ENCODE data around the gene ZC3HAV1. TPM values are rescaled to one million over a fixed set of nuclear protein-coding genes. Genes with fewer than 3 reads are reported as not detected.
"Not testable (repeated sequence)": the region's sequence is repeated elsewhere in the genome, so short reads cannot be mapped to it uniquely, and the experiment has no call there.

Gene ZC3HAV1
- polyA plus RNA-seq, 10 donors: 9.6 to 16.7 (median 12.9) TPM

DNA sequence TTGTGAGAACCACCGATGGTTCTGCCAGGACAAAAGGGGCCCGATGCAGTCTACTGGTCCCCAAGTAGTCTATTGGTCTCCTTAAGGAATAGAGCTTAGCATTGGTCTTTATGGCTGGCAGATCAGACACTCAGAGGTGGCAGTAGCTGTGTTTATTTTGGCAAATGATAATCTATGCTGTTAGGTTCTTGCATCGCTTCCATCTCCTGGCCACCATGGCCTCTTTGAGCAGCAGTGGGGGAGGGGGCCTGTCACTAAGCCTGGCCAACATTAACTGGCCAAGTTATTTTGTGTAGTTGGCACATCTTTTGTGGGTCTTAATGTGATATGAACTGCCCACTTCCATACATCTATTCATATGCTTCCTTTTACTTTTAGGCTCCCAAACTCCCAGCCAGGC, 4.5 kb upstream of the ZC3HAV1 start:
- DNase-seq: no peak

DNA sequence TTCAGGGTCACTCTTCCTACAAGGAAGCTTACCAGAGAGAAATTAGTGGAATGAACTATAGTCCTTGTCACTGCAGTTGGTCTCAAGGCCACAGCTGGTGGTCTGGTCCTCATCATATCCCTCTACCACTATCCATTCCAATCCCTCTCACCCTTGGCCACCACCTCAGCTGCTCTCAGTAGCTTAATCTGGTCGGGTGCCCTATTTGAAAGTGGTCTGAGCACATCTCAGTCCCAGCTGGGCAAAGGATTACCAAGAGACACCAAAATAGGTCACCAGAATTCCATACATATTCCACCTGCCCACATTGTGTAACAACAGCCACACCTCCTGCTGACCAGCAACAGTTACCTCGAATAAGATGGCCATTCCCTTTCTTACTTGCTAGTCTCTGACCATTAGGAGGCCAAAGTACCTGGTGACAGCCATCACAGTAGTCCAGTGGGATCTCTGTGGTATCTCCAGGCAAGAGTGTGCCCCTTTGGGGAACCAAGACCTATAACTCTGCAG, 3.3 kb upstream of the ZC3HAV1 start:
- no peak for DNase-seq

GRCh38 chr7:139112316-139112715, 2.8 kb upstream of the ZC3HAV1 start:
- DNase-seq: no peak

DNA sequence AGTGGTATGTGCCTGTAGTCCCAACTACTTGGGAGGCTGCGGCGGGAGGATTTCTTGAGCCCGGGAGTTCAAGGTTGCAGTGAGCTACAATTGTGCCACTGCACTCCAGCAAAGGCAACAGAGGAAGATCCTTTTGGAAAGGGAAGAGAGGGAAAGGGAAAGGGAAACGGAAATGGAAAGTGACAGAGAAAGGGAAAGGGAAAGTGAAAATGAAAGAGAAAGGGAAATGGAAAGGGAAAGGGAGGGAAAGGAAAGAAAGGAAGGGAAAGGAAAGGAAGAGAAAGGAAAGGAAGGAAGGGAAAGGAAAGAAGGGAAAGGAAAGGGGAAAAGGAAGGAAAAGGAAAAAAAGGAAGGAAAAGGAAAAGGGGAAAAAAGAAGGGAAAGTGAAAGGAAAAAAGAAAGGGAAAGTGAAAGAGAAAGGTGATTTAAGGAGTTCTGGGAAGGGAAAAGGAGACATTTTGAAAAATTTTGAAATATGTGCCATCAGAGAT, 2.3 kb upstream of the ZC3HAV1 start:
- DNase-seq: no peak

GRCh38 chr7:139111147-139111546, 1.6 kb upstream of the ZC3HAV1 start:
- no peak for DNase-seq

GRCh38 chr7:139109983-139110411, 477 bp upstream of the ZC3HAV1 start:
- DNase-seq: no peak

- peak in 2 of 3 donors; percentile 41 to 68 for DNase-seq
These were observed 993 bp downstream of the ZC3HAV1 start for GRCh38 chr7:139108266-139109187.

- DNase-seq: no peak
These were observed 2.6 kb downstream of the ZC3HAV1 start for GRCh38 chr7:139106959-139107358.

GRCh38 chr7:139106227-139106626, 3.3 kb downstream of the ZC3HAV1 start:
- not testable (repeated sequence) for DNase-seq

GRCh38 chr7:139105484-139105883, 4.0 kb downstream of the ZC3HAV1 start:
- no peak for DNase-seq

DNA sequence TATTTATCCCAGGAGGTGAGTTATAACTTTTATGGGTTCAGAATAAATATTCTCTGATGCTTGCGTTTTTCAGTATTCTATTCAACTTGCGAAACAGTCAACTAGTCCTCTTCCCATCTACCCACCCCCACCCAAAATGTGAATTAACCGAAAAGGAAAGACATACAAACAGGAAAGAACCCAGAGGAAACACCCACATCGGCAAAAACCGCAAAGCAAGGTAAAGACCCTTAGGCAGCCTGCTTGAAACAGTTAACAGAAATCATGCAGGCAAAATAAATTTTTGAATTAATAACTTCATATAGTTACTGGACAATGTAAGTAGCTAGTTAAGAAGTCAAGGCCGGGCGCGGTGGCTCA, 5.4 kb downstream of the ZC3HAV1 start:
- no peak for DNase-seq

GRCh38 chr7:139103057-139103815, 6.3 kb downstream of the ZC3HAV1 start:
- DNase-seq: no peak

GRCh38 chr7:139101637-139102158, 7.8 kb downstream of the ZC3HAV1 start:
- not testable (repeated sequence) for DNase-seq

DNA sequence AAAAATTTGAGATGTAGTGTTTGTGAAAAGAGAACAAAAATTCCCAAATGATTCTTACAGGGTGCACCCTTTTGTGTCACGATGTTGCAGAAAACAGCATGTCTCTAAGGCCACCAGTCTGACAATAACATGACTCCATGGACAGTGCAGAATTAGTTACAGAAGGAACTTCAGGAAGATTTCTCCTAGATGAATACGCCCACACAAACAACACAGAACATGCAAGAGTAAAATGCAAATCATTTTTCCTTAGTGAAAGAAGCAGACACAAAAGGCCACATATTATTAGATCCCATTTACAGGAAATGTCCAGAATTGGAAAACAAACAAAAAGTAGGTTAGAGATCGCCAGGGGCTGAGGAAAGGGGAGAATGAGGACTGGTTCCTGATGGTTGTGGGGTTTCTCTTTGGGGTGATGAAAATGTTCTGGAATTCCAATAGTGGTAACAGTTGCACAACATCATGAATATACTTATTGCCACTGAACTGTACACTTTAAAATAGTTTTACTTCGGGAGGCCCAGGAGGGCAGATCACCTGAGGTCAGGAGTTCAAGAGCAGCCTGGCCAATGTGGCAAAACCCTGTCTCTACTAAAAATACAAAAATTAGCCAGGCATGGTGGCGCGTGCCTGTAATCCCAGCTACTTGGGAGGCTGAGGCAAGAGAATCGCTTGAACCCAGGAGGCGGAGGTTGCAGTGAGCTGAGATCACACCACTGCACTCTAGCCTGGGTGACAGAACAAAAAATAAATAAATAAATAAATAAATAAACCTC, 10.2 kb downstream of the ZC3HAV1 start:
- DNase-seq: no peak

- DNase-seq: no peak
These were observed 14.3 kb downstream of the ZC3HAV1 start for GRCh38 chr7:139095194-139095659.

DNA sequence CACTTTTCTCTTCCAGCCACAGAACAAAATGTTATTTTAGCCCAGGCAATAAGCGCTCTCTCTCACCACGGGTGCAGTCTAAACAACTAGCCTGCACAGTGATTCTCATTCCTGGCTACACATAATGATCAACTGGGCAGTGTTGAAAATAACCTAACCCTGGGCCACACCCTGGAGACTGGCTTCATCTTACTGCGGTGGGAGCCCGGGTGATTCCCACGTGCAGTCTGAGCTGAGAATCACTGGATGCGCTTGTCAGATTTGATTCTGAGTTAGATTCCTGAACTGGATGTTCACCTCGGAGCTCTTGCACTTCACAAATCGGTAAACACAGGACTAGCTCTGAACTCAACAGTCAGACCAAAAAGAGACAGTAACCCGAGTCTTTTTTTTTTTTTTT, 14.9 kb downstream of the ZC3HAV1 start:
- no peak for DNase-seq

DNA sequence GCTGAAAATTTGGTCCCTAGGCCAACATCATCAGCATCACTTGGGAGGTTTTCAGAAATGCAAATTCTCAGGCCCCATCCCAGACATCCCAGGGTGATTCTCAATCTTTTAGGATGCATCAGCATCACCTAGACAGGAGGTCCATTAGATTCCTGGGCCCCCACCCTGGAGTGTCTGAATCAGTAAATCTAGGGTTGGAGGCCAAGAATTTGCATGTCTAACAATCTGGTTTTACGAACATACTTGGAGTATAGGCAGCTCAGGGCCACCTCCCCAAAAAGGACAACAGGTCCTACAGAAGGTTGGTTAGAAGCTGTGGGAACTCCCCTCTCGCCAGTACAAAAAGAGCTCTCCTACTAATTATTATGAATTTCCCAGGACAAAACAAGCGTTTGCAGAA, 15.5 kb downstream of the ZC3HAV1 start:
- DNase-seq: no peak

- DNase-seq: not testable (repeated sequence)
These were observed 16.0 kb downstream of the ZC3HAV1 start for GRCh38 chr7:139093512-139093911.

- no peak for DNase-seq
These were observed 17.3 kb downstream of the ZC3HAV1 start for GRCh38 chr7:139092090-139092796.

GRCh38 chr7:139091677-139091996, 17.9 kb downstream of the ZC3HAV1 start:
- DNase-seq: no peak

DNA sequence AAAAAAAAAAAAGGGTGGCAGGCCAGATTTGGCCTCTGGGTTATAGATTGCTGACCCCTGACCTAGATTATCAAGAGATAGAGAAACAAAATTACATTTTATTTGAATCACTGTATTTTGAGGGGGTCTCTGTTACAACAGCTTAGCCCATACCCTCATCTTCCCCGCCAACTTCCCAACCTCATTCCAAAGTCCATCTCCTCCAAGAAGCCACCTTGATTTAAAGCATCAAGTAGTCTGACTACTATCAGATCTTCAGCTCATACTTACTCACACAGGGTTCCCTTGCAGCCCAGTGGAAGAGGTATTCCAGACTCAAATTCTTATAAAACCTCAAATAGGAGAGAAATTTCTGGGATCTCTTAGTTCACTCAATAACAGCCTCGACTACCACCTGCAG, 20.4 kb downstream of the ZC3HAV1 start:
- no peak for DNase-seq
